Common myeloid progenitor, CD34-positive (primary cell): ENCODE measurements around the gene EPHA6.

Experiments used
- CTCF ChIA-PET: fragments of 350-600 bp; sonication (Branson Sonifier 250); formaldehyde crosslinking; loops from one replicate; lab custom pipeline; 2021; ENCODE audit warnings: antibody characterized with exemption; lab: Charles Lee
- POLR2A ChIA-PET: fragments of 350-600 bp; sonication (Branson Sonifier 250); formaldehyde crosslinking; loops from one replicate; lab custom pipeline; 2021; ENCODE audit warnings: antibody characterized with exemption; lab: Charles Lee
- DNase-seq, 3 donors: peaks; one replicate each; pipeline versions ENCODE4 v3.0.0 to v3.0.0-alpha.2; 2013
- H3K27ac ChIP-seq, 2 experiments: 1 replicate in 1 of 2; 2 replicates in 1 of 2; pipeline ENCODE4 v1.7.0; 2013; ENCODE audit warnings: inconsistent platforms in 2 of 2, low read length in 2 of 2, mild to moderate bottlenecking in 2 of 2, low read depth in 1 of 2, moderate library complexity in 1 of 2; ENCODE audit not compliant: severe bottlenecking in 2 of 2, insufficient read depth in 1 of 2, poor library complexity in 1 of 2
- H3K27me3 ChIP-seq, 5 experiments: replicated peaks in 2 of 5; 1 replicate in 3 of 5; 2 replicates in 2 of 5; pipeline versions ENCODE4 v1.6.1 to v1.7.0; 2013; ENCODE audit warnings: low read length in 4 of 5, mild to moderate bottlenecking in 2 of 5, moderate library complexity in 2 of 5, inconsistent platforms in 1 of 5; ENCODE audit not compliant: insufficient read depth in 5 of 5, control insufficient read depth in 4 of 5
- H3K36me3 ChIP-seq, 4 experiments: 1 replicate in 2 of 4; 2 replicates in 2 of 4; pipeline versions ENCODE4 v1.6.1 to v1.7.0; 2013; ENCODE audit warnings: low read length in 3 of 4, control low read depth in 1 of 4, mild to moderate bottlenecking in 1 of 4; ENCODE audit not compliant: control insufficient read depth in 4 of 4, insufficient read depth in 4 of 4
- H3K4me1 ChIP-seq, 4 experiments: 1 replicate in 3 of 4; 2 replicates in 1 of 4; pipeline versions ENCODE4 v1.6.1 to v1.7.1; 2013; ENCODE audit warnings: low read length in 3 of 4, mild to moderate bottlenecking in 3 of 4, control low read depth in 1 of 4, inconsistent platforms in 1 of 4, moderate library complexity in 1 of 4; ENCODE audit not compliant: control insufficient read depth in 4 of 4, insufficient read depth in 4 of 4; ENCODE audit errors: control extremely low read depth in 1 of 4
- H3K4me3 ChIP-seq, 7 experiments: 1 replicate in 4 of 7; 2 replicates in 3 of 7; pipeline versions ENCODE4 v1.5.1 to v1.7.0; 2013; ENCODE audit warnings: mild to moderate bottlenecking in 7 of 7, low read length in 6 of 7, moderate library complexity in 6 of 7, inconsistent platforms in 2 of 7, low read depth in 2 of 7, control low read depth in 1 of 7; ENCODE audit not compliant: insufficient read depth in 4 of 7, control insufficient read depth in 1 of 7; ENCODE audit errors: extremely low read depth in 1 of 7
- H3K9me3 ChIP-seq, 5 experiments: 1 replicate in 4 of 5; 2 replicates in 1 of 5; pipeline versions ENCODE4 v1.6.1 to v1.7.1; 2013; ENCODE audit warnings: low read length in 4 of 5, mild to moderate bottlenecking in 2 of 5, inconsistent platforms in 1 of 5, low read depth in 1 of 5, moderate library complexity in 1 of 5; ENCODE audit not compliant: control insufficient read depth in 4 of 5, insufficient read depth in 2 of 5; ENCODE audit errors: control extremely low read depth in 1 of 5
- WGBS: methylation state at CpG from one replicate; pipeline ENCODE4 v1.1.5; 2013; ENCODE audit not compliant: insufficient coverage; 5-methylcytosine and 5-hydroxymethylcytosine counted together

The EPHA6 gene

DNA sequence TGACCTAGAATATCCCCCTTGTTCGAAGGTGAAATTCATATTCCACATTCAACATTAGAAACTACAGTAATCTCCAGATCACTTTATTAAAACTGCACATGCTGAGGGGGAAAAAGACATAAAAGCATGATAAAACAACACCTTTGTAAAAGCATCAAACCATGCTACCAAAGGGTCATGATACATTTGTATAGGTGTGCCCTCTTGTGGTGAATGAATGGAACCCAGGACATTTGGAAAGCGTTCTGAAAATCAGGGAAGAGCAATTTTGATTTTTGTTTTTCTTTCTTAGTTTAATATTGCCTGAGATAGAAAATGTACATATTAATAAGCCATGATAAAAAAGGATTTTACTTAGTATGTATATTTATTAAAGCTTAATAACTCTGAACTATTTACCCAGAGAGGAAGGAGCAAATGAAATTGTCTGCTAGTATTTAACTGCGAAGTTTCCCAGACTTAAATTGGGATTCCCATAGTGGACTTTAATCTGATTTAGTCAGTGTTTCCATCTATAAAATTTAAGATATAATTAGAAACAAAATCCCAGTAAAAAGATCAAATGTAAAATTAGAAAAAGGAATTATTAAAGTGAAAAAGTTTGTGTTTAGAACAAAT is 844.4 kb downstream of the EPHA6 start:
- H3K9me3 ChIP-seq: no peaks in the 10 kb centered on the region
- no CpG with 5 or more reads among the region's 3 CpGs for WGBS
- POLR2A ChIA-PET: no interaction called here
- no peak overlapping the region for H3K4me3 ChIP-seq
- no peak overlapping the region for H3K27ac ChIP-seq
- H3K27me3 ChIP-seq: no peaks in the 10 kb centered on the region
- H3K36me3 ChIP-seq: no peaks in the 10 kb centered on the region
- DNase-seq: peak; percentile 0 to 25 (median 23)
- CTCF ChIA-PET: no interaction called here
- H3K4me1 ChIP-seq: no peaks in the 10 kb centered on the region

GRCh38 chr3:97662264-97662663 is 847.9 kb downstream of the EPHA6 start:
- Histone ChIP-seq H3K36me3 (no peaks in the 10 kb centered on the region), H3K4me3 (no peak overlapping the region), H3K27me3 (no peaks in the 10 kb centered on the region), H3K27ac (no peak overlapping the region), H3K4me1 (no peaks in the 10 kb centered on the region), H3K9me3 (no peaks in the 10 kb centered on the region)
- ChIA-PET CTCF (no interaction called here), POLR2A (no interaction called here)
- DNase-seq: no peak
- WGBS: 88% methylated on average over 4 of the region's 5 CpGs

GRCh38 chr3:97662762-97663161 is 848.4 kb downstream of the EPHA6 start:
- Histone ChIP-seq H3K9me3 (no peaks in the 10 kb centered on the region), H3K4me3 (no peak overlapping the region), H3K27ac (no peak overlapping the region), H3K4me1 (no peaks in the 10 kb centered on the region), H3K27me3 (no peaks in the 10 kb centered on the region), H3K36me3 (no peaks in the 10 kb centered on the region)
- ChIA-PET CTCF (no interaction called here), POLR2A (no interaction called here)
- 91% methylated on average over 3 of the region's 3 CpGs for WGBS
- DNase-seq: no peak

GRCh38 chr3:97665896-97666295 is 851.5 kb downstream of the EPHA6 start:
- WGBS: 96% methylated on average over 3 of the region's 5 CpGs
- no peak overlapping the region for H3K27ac ChIP-seq
- no peaks in the 10 kb centered on the region for H3K27me3 ChIP-seq
- CTCF ChIA-PET: no interaction called here
- H3K36me3 ChIP-seq: no peaks in the 10 kb centered on the region
- DNase-seq: no peak
- H3K9me3 ChIP-seq: no peaks in the 10 kb centered on the region
- H3K4me3 ChIP-seq: no peak overlapping the region
- no peaks in the 10 kb centered on the region for H3K4me1 ChIP-seq
- POLR2A ChIA-PET: no interaction called here

GRCh38 chr3:97670952-97671351 is 856.6 kb downstream of the EPHA6 start:
- no peaks in the 10 kb centered on the region for H3K4me1 ChIP-seq
- no peak for DNase-seq
- H3K27me3 ChIP-seq: no peaks in the 10 kb centered on the region
- 100% methylated on average over 3 of the region's 4 CpGs for WGBS
- CTCF ChIA-PET: interaction anchor here (1.0 kb wide), 1 partner anchor 49 kb away, joined by 3 read pairs; no protein-coding TSS in a partner anchor
- POLR2A ChIA-PET: no interaction called here
- H3K36me3 ChIP-seq: no peaks in the 10 kb centered on the region
- no peaks in the 10 kb centered on the region for H3K9me3 ChIP-seq
- no peak overlapping the region for H3K27ac ChIP-seq
- H3K4me3 ChIP-seq: no peak overlapping the region

DNA sequence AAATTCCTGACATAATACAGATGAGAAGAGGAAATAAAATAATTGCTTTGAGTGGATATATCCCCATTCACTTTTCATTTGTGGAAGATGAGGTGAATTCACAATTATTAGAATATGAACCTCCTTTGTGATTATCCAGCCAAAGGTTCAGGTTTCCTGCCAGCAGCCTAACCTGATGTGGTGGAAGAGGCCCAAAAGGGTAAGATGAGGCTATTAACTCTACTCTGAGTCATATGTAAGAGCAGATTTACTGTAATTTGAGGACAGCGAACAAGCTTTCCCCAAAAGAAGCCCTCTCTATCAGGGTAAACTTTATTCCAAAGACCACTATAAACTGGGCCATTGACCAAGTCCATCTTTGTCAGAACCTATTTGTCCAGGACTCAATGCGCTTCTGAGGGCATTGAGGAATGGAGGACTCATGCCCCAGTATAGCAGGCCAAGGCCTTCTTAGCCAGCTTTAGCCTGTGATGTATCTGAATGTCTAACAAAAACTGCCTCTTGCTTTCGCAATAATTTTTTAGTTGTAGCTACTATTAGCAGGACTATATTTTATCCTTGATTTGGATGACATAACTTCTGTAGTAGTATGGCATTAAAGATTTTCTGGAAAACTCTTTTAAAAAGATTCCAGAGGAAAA is 859.1 kb downstream of the EPHA6 start:
- 90% methylated on average over 2 of the region's 3 CpGs for WGBS
- ChIA-PET CTCF (interaction anchor here (1.2 kb wide), 1 partner anchor 10 kb away, joined by 4 read pairs; no protein-coding TSS in a partner anchor), POLR2A (no interaction called here)

DNA sequence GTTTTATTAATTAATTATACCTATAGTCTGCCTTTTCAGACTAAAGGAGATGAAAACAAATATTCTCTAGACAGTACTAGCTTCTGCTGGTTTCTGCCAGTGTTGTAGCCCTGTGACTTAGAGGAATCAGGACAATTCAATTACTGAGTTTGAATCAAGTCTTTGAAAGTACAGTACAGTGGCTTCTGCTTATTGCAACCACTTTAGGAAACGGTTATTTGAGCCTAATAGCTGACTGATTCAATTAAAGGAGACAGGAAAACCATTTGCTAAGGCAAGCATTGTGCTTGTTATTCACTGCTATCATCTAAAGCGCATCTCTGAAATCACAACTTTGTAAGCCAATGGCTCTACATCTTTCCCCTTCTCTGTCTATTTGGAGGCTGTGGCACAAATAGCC is 860.1 kb downstream of the EPHA6 start:
- Histone ChIP-seq H3K9me3 (no peaks in the 10 kb centered on the region), H3K27me3 (no peaks in the 10 kb centered on the region), H3K4me3 (no peak overlapping the region), H3K4me1 (no peaks in the 10 kb centered on the region), H3K36me3 (no peaks in the 10 kb centered on the region), H3K27ac (no peak overlapping the region)
- WGBS: 94% methylated on average over 2 of the region's 2 CpGs
- no peak for DNase-seq
- CTCF ChIA-PET: interaction anchor here (1.2 kb wide), 1 partner anchor 9 kb away, joined by 4 read pairs; no protein-coding TSS in a partner anchor
- POLR2A ChIA-PET: no interaction called here

More for the DNA sequence above, 859.1 kb downstream of the EPHA6 start:
- H3K9me3 ChIP-seq: no peaks in the 10 kb centered on the region
- H3K27me3 ChIP-seq: no peaks in the 10 kb centered on the region
- DNase-seq: no peak
- H3K36me3 ChIP-seq: no peaks in the 10 kb centered on the region
- H3K4me1 ChIP-seq: no peaks in the 10 kb centered on the region
- no peak overlapping the region for H3K4me3 ChIP-seq
- no peak overlapping the region for H3K27ac ChIP-seq
